Measurements from ENCODE around the gene NPAS3.

Gene NPAS3

GRCh38 chr14:33767586-33768457 lies 829.1 kb downstream of the NPAS3 start:
- Histone ChIP-seq H3K4me1 (ENCODE audit: control insufficient read depth, insufficient read depth, low read length) (peaks cover 19% of the 10 kb centered on the region), H3K9me3 (ENCODE audit: control insufficient read depth, low read length) (no peaks in the 10 kb centered on the region), H3K27me3 (ENCODE audit: control insufficient read depth, insufficient read depth, low read length, poor library complexity, severe bottlenecking) (no peaks in the 10 kb centered on the region), H3K4me3 (ENCODE audit: insufficient read depth, low read depth, low read length) (no peak overlapping the region), H3K27ac (ENCODE audit: insufficient read depth, low read depth, low read length, poor library complexity, severe bottlenecking) (no peak overlapping the region), H3K36me3 (ENCODE audit: control insufficient read depth, insufficient read depth, low read length) (no peaks in the 10 kb centered on the region)
- 95 to 96% methylated on average over 4 to 5 of the region's 7 CpGs for WGBS, 2 experiments

- Histone ChIP-seq H3K27me3 (ENCODE audit: control insufficient read depth, insufficient read depth, low read length, poor library complexity, severe bottlenecking) (no peaks in the 10 kb centered on the region), H3K4me3 (ENCODE audit: insufficient read depth, low read depth, low read length) (no peak overlapping the region), H3K36me3 (ENCODE audit: control insufficient read depth, insufficient read depth, low read length) (no peaks in the 10 kb centered on the region), H3K4me1 (ENCODE audit: control insufficient read depth, insufficient read depth, low read length) (peaks cover 19% of the 10 kb centered on the region), H3K9me3 (ENCODE audit: control insufficient read depth, low read length) (no peaks in the 10 kb centered on the region), H3K27ac (ENCODE audit: insufficient read depth, low read depth, low read length, poor library complexity, severe bottlenecking) (no peak overlapping the region)
- WGBS, 2 experiments, result 100% methylated on average over 1 of the region's 1 CpG
These were observed 829.8 kb downstream of the NPAS3 start for GRCh38 chr14:33768458-33768830.

GRCh38 chr14:33773205-33774030 lies 834.7 kb downstream of the NPAS3 start:
- Histone ChIP-seq H3K27ac (ENCODE audit: insufficient read depth, low read depth, low read length, poor library complexity, severe bottlenecking) (no peak overlapping the region), H3K9me3 (ENCODE audit: control insufficient read depth, low read length) (no peaks in the 10 kb centered on the region), H3K27me3 (ENCODE audit: control insufficient read depth, insufficient read depth, low read length, poor library complexity, severe bottlenecking) (no peaks in the 10 kb centered on the region), H3K4me1 (ENCODE audit: control insufficient read depth, insufficient read depth, low read length) (peaks cover 16% of the 10 kb centered on the region), H3K36me3 (ENCODE audit: control insufficient read depth, insufficient read depth, low read length) (no peaks in the 10 kb centered on the region), H3K4me3 (ENCODE audit: insufficient read depth, low read depth, low read length) (no peak overlapping the region)
- WGBS, 2 experiments, result 94 to 95% methylated on average over 8 of the region's 8 CpGs

- H3K27me3 ChIP-seq (ENCODE audit: control insufficient read depth, insufficient read depth, low read length, poor library complexity, severe bottlenecking), result no peaks in the 10 kb centered on the region
- no peak overlapping the region for H3K27ac ChIP-seq (ENCODE audit: insufficient read depth, low read depth, low read length, poor library complexity, severe bottlenecking)
- peaks cover 16% of the 10 kb centered on the region for H3K4me1 ChIP-seq (ENCODE audit: control insufficient read depth, insufficient read depth, low read length)
- no peaks in the 10 kb centered on the region for H3K36me3 ChIP-seq (ENCODE audit: control insufficient read depth, insufficient read depth, low read length)
- 95 to 96% methylated on average over 11 of the region's 11 CpGs for WGBS, 2 experiments
- no peaks in the 10 kb centered on the region for H3K9me3 ChIP-seq (ENCODE audit: control insufficient read depth, low read length)
- H3K4me3 ChIP-seq (ENCODE audit: insufficient read depth, low read depth, low read length), result no peak overlapping the region
These were observed 835.5 kb downstream of the NPAS3 start for GRCh38 chr14:33774161-33774560.

GRCh38 chr14:33774723-33775470 lies 836.2 kb downstream of the NPAS3 start:
- WGBS, 2 experiments, result 92 to 94% methylated on average over 11 of the region's 11 CpGs
- H3K9me3 ChIP-seq (ENCODE audit: control insufficient read depth, low read length), result no peaks in the 10 kb centered on the region
- H3K27me3 ChIP-seq (ENCODE audit: control insufficient read depth, insufficient read depth, low read length, poor library complexity, severe bottlenecking), result no peaks in the 10 kb centered on the region
- H3K36me3 ChIP-seq (ENCODE audit: control insufficient read depth, insufficient read depth, low read length), result no peaks in the 10 kb centered on the region
- H3K4me3 ChIP-seq (ENCODE audit: insufficient read depth, low read depth, low read length), result no peak overlapping the region
- peaks cover 16% of the 10 kb centered on the region for H3K4me1 ChIP-seq (ENCODE audit: control insufficient read depth, insufficient read depth, low read length)
- no peak overlapping the region for H3K27ac ChIP-seq (ENCODE audit: insufficient read depth, low read depth, low read length, poor library complexity, severe bottlenecking)

GRCh38 chr14:33776871-33777270 lies 838.2 kb downstream of the NPAS3 start:
- no peak overlapping the region for H3K27ac ChIP-seq (ENCODE audit: insufficient read depth, low read depth, low read length, poor library complexity, severe bottlenecking)
- WGBS, 2 experiments, result 54 to 57% methylated on average over 6 of the region's 6 CpGs

GRCh38 chr14:33777681-33778080 lies 839.0 kb downstream of the NPAS3 start:
- no peaks in the 10 kb centered on the region for H3K9me3 ChIP-seq (ENCODE audit: control insufficient read depth, low read length)
- H3K27ac ChIP-seq (ENCODE audit: insufficient read depth, low read depth, low read length, poor library complexity, severe bottlenecking), result no peak overlapping the region
- WGBS, 2 experiments, result 82% methylated on average over 7 of the region's 7 CpGs
- H3K4me1 ChIP-seq (ENCODE audit: control insufficient read depth, insufficient read depth, low read length), result peaks cover 22% of the 10 kb centered on the region
- H3K36me3 ChIP-seq (ENCODE audit: control insufficient read depth, insufficient read depth, low read length), result no peaks in the 10 kb centered on the region
- no peak overlapping the region for H3K4me3 ChIP-seq (ENCODE audit: insufficient read depth, low read depth, low read length)
- H3K27me3 ChIP-seq (ENCODE audit: control insufficient read depth, insufficient read depth, low read length, poor library complexity, severe bottlenecking), result no peaks in the 10 kb centered on the region

More at GRCh38 chr14:33776871-33777270, 838.2 kb downstream of the NPAS3 start:
- Histone ChIP-seq H3K9me3 (ENCODE audit: control insufficient read depth, low read length) (no peaks in the 10 kb centered on the region), H3K4me3 (ENCODE audit: insufficient read depth, low read depth, low read length) (no peak overlapping the region), H3K4me1 (ENCODE audit: control insufficient read depth, insufficient read depth, low read length) (peaks cover 16% of the 10 kb centered on the region), H3K27me3 (ENCODE audit: control insufficient read depth, insufficient read depth, low read length, poor library complexity, severe bottlenecking) (no peaks in the 10 kb centered on the region), H3K36me3 (ENCODE audit: control insufficient read depth, insufficient read depth, low read length) (no peaks in the 10 kb centered on the region)

GRCh38 chr14:33780035-33780434 lies 841.4 kb downstream of the NPAS3 start:
- Histone ChIP-seq H3K27ac (ENCODE audit: insufficient read depth, low read depth, low read length, poor library complexity, severe bottlenecking) (no peak overlapping the region), H3K36me3 (ENCODE audit: control insufficient read depth, insufficient read depth, low read length) (no peaks in the 10 kb centered on the region), H3K4me1 (ENCODE audit: control insufficient read depth, insufficient read depth, low read length) (peaks cover 36% of the 10 kb centered on the region), H3K9me3 (ENCODE audit: control insufficient read depth, low read length) (no peaks in the 10 kb centered on the region), H3K27me3 (ENCODE audit: control insufficient read depth, insufficient read depth, low read length, poor library complexity, severe bottlenecking) (no peaks in the 10 kb centered on the region), H3K4me3 (ENCODE audit: insufficient read depth, low read depth, low read length) (no peak overlapping the region)
- 94 to 95% methylated on average over 4 of the region's 4 CpGs for WGBS, 2 experiments

GRCh38 chr14:33781236-33781635 lies 842.6 kb downstream of the NPAS3 start:
- Histone ChIP-seq H3K27me3 (ENCODE audit: control insufficient read depth, insufficient read depth, low read length, poor library complexity, severe bottlenecking) (no peaks in the 10 kb centered on the region), H3K4me3 (ENCODE audit: insufficient read depth, low read depth, low read length) (no peak overlapping the region), H3K36me3 (ENCODE audit: control insufficient read depth, insufficient read depth, low read length) (no peaks in the 10 kb centered on the region), H3K27ac (ENCODE audit: insufficient read depth, low read depth, low read length, poor library complexity, severe bottlenecking) (no peak overlapping the region), H3K9me3 (ENCODE audit: control insufficient read depth, low read length) (no peaks in the 10 kb centered on the region), H3K4me1 (ENCODE audit: control insufficient read depth, insufficient read depth, low read length) (peaks cover 33% of the 10 kb centered on the region)
- 89% methylated on average over 1 of the region's 2 CpGs; no CpG with 5 or more reads in 1 of the 2 experiments for WGBS, 2 experiments

All from ectodermal cell (in vitro differentiated cells).